Activated CD4-positive, alpha-beta T cell treated with anti-CD3 and anti-CD28 coated beads, Interleukin-2, amount 50 U/mL, for 1 hour (primary cell): ENCODE results near the gene NT5C.

ENCODE experiments used
- DNase-seq: peaks from one replicate; pipeline ENCODE4 v3.0.0-alpha.2; 2020

The NT5C gene

GRCh38 chr17:75090871-75091854 lies 40.4 kb downstream of the NT5C start:
- no peak for DNase-seq

- no peak for DNase-seq
Measured at GRCh38 chr17:75088465-75089417, 42.8 kb downstream of the NT5C start.

DNA sequence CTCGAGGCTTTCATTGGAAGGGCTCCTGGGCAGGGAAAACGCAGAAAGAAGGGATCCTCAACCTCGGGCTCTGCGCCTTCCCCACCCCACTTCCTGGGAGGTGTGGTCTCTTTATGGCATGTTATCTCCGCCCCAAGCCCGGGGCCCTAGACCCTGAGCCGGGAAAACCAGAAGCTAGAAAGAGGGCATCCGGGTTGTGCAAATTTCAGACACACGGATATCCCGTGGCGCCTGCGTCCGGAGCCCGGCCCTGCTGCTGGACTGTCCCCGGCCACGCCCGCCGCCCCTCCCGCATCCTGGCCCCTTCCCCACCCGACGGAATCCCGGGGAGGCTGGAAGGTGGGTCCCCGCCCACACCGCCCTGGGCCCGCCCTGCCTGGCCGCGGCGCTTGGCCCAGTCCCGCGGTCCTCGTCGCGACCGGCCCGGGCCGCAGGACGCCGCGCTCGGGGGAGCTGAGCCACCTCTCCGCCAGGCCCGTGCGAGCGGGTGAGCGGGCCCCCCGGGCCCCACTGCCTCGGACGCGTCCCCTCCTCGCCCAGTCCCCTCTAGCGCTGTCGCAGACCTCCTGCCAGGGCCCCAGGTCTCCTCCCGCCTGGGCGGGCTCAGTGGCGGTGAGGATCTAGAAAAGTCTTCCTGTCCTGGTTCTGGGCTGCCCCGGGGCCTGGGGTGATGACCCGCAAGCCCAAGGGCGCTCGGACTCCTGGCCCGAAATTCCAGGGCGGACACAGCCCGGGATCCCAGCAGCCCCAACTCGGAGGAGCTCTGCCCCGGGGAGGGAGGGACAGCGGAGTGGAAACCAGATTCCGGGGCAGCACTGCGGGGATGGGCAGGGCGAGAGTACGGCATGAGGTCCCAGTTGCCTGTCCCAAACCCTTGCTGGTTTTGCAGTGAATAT lies 43.7 kb downstream of the NT5C start, which contains the start of gene SLC16A5:
Gene SLC16A5, plus strand, starts transcription at position 397 of the 896 bp plus-strand sequence. CDS start 5,683 bp downstream, outside the sequence.
- DNase-seq = peak; percentile 21

DNA sequence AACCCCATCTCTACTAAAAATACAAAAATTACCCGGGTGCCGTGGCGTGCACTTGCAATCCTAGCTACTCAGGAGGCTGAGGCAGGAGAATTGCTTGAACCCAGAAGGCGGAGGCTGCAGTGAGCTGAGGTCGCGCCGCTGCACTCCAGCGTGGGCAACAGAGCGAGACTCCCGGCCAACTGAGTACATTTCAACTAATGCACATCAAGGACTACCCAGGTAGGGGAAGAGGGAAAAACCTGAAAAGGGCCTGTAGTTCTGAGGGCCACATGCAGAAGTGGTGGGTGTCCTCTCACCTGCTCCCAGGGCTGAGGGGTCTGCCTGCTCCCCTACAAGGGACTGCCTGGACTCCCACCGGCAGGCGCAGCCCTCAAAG lies 44.4 kb downstream of the NT5C start:
- DNase-seq = no peak

DNA sequence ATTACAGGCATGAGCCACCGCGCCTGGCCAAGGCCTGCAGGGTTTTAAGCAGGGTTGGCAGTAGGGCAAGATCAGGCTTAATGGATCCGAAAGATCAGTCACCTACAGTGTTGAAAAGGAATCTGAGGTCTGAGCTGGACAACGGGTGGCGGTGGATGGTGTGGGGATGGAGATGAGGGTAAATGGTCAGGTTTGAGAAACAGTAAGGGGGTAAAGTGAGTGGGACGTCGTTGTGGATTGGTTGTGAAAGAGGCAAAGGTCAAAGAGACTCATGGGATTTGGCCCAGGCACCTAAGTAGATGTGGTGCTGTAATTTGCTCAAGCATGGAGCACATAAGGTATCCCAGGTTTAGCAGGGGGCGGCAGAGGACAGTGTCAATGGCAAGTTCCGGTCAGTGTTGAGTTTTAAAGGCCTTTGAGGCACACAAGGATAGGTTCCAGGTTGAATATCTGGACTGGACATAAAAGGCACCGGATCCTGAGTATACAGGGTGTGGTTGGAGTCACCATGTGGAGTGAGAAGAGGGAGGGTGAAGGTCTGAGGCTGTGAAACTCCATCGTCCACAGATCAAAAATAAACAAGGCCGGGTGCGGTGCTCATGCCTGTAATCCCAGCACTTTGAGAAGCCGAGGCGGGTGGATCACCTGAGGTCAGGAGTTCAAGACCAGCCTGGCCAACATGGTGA lies 44.9 kb downstream of the NT5C start:
- DNase-seq = no peak

- DNase-seq = no peak
Measured at GRCh38 chr17:75084039-75084660, 47.4 kb downstream of the NT5C start.

- no peak for DNase-seq
Measured at GRCh38 chr17:75082683-75083082, 48.9 kb downstream of the NT5C start.

DNA sequence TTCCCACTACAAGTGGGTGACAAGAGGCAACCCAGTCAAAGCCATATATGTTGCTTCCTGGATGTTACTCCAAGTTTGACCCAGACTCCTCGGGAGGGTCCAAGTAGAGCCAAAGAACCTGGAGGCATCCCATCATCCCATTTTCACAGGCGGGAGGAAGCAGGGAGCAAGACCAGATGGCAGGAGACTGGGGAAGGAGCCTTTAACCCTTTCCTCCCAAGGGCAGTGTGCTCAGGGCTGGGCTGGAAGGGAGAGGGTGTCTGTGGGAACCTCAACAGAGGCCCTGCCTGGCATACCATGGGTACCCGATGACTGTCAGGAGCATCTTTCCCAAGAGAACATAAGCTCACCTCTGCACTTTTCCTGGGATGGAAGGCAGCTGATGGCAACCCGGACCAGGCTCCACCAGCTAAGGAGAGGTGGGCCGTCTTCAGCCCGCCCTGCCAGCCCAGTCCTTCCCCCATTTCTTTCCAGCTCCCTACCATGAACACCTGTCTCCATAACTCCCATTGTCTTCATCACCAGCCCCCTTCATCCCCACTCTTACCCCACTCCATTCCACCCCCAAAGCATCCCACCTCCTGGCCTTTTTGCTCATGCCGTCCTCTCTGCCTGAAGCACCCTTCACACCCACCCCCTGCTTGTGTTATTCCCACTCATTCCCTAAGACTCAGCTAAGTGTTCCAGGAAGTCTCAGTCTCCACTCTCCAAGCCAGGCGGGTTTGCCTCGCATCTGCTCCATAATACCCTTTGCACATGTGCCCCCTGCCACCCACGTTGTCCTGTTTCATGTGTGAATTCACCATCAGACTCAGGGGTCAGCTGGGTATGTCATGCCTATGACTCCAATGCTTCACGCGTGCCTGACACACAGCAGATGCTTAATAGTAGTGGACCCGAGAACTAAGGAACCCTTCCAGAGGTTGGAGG lies 49.7 kb downstream of the NT5C start:
- no peak for DNase-seq
